H54 (cell line): ENCODE results near the gene SCYGR4.

Experiments
- DNase-seq: peaks from one replicate; pipeline ENCODE4 v3.0.0; 2011; ENCODE audit warnings: low spot score, mixed read lengths; ENCODE audit not compliant: insufficient read length
- FAIRE-seq: peaks from 3 replicates; lab custom pipeline; 2011; peaks lifted over from hg19 to GRCh38; lab: Jason Lieb, UNC
- POLR2A ChIP-seq: IDR thresholded peaks from 2 replicates; pipeline ENCODE4 v1.6.1; 2011; ENCODE audit warnings: low read depth, mild to moderate bottlenecking, low read length

Gene SCYGR4

GRCh38 chr2:227626580-227627151 lies 9.4 kb downstream of the SCYGR4 start:
- no peak for TF ChIP-seq POLR2A
- no peak for DNase-seq
- FAIRE-seq, result no peak

- DNase-seq (no peak), FAIRE-seq (no peak)
- TF ChIP-seq POLR2A, result no peak
Observed at GRCh38 chr2:227627769-227628168, 10.5 kb downstream of the SCYGR4 start.

- DNase-seq (no peak), FAIRE-seq (no peak)
- no peak for TF ChIP-seq POLR2A
Observed at GRCh38 chr2:227629435-227629834, 12.1 kb downstream of the SCYGR4 start.

GRCh38 chr2:227630322-227630721 lies 13.0 kb downstream of the SCYGR4 start:
- no peak for TF ChIP-seq POLR2A
- DNase-seq (no peak), FAIRE-seq (no peak)

- FAIRE-seq (no peak), DNase-seq (no peak)
- no peak for TF ChIP-seq POLR2A
Observed at GRCh38 chr2:227632827-227633226, 15.5 kb downstream of the SCYGR4 start.

GRCh38 chr2:227634201-227634600 lies 16.9 kb downstream of the SCYGR4 start:
- DNase-seq, result no peak
- FAIRE-seq, result no peak
- no peak for TF ChIP-seq POLR2A

- DNase-seq, result no peak
- no peak for TF ChIP-seq POLR2A
- no peak for FAIRE-seq
Observed at GRCh38 chr2:227642656-227643055, 25.4 kb downstream of the SCYGR4 start.

GRCh38 chr2:227643990-227644551 lies 26.8 kb downstream of the SCYGR4 start:
- DNase-seq (no peak), FAIRE-seq (no peak)
- TF ChIP-seq POLR2A, result no peak

- DNase-seq (no peak), FAIRE-seq (no peak)
- TF ChIP-seq POLR2A, result no peak
Observed at GRCh38 chr2:227653419-227653818, 36.1 kb downstream of the SCYGR4 start.

GRCh38 chr2:227654426-227654825 lies 37.1 kb downstream of the SCYGR4 start:
- no peak for FAIRE-seq
- no peak for TF ChIP-seq POLR2A
- DNase-seq, result no peak

GRCh38 chr2:227655454-227655853 lies 38.2 kb downstream of the SCYGR4 start:
- FAIRE-seq (peak; percentile 81), DNase-seq (peak; percentile 65)
- TF ChIP-seq POLR2A, result no peak

- FAIRE-seq (no peak), DNase-seq (no peak)
- no peak for TF ChIP-seq POLR2A
Observed at GRCh38 chr2:227657199-227657845, 40.0 kb downstream of the SCYGR4 start.

GRCh38 chr2:227661025-227661649 lies 43.8 kb downstream of the SCYGR4 start:
- no peak for TF ChIP-seq POLR2A
- DNase-seq (no peak), FAIRE-seq (no peak)

GRCh38 chr2:227661827-227662226 lies 44.5 kb downstream of the SCYGR4 start:
- no peak for FAIRE-seq
- no peak for DNase-seq
- TF ChIP-seq POLR2A, result no peak
